DMS79 treated with DMSO at 0.1 percent for 48 hours (cell line): ENCODE results near the gene ATXN7L2.
A peak's percentile ranks its signal among the peaks of the same experiment; 100 is the strongest.
"Not testable (repeated sequence)": the region's sequence is repeated elsewhere in the genome, so short reads cannot be mapped to it uniquely, and the experiment has no call there.

Experiments
- DNase-seq: peaks from one replicate; lab custom pipeline; 2025; lab: John Stamatoyannopoulos, UW

ATXN7L2 gene, protein sequence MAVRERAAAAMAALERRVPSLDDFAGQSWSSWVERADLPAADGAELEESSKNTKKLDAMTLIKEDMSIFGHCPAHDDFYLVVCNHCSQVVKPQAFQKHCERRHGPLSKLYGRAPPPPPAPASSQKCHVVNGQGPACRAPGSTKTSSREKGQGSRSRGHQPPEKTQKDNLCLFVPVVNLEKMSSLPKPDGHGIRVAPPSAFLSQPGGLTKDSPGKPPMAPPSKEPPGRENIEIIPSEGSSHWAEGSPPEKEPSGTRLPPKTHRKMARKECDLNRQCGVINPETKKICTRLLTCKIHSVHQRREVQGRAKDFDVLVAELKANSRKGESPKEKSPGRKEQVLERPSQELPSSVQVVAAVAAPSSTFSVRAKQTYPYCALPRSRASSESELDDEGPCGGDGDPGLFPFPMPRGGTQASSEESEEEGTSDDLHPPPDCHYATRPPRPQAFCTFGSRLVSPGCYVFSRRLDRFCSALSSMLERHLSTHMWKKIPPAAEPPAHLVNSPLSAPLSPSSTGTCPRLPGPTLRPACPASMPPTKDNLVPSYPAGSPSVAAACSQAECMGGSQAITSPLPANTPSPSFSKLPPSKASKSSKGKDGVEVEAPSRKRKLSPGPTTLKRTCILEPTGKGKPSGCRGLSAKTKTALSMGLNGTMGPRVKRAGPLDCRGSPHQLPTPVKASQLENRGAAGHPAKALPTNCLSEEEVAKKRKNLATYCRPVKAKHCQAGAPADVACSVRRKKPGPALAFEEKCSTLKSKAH

DNA sequence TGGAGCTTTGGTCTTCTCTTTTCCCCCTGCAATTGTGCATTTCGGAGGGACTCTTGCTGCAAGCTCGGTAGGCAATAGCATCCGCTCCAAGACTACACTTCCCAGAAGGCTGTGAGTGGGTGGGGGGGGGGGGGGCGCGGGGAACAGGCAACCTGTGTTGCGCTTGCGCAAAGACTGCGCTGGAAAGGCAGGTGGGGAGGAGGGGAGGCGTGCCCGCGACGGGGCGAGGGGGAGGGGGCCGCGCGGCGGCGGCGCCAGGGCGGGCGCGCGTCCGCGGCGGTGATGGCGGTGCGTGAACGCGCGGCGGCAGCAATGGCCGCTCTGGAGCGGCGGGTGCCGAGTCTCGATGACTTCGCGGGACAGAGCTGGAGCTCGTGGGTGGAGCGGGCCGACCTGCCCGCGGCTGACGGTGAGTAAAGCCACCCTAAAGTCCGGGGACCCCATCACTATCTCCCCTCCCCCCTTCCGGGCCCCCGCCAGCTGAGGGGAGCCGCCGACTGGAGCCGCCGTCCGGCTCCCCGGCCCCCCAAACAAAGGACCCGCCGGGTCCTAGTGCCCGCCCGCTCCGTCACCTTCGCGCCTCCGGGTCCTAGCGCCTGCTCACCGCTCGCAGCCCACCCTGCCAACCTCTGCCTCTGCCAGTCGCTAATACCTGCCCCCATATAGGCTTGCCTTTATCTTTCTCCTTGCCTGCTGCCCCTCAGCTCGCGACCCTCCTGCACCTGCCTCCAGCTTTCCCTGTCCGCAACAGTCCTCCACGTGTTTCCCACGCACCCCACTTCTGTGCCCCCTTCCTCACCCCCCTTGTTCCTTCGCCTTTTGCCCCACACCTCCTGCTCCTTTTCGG is at the start of gene ATXN7L2:
Gene ATXN7L2 (plus strand): TSS at position 234 of the 847 bp plus-strand sequence. CDS start 49 bp downstream, at position 283.
- DNase-seq: peak; percentile 83

DNA sequence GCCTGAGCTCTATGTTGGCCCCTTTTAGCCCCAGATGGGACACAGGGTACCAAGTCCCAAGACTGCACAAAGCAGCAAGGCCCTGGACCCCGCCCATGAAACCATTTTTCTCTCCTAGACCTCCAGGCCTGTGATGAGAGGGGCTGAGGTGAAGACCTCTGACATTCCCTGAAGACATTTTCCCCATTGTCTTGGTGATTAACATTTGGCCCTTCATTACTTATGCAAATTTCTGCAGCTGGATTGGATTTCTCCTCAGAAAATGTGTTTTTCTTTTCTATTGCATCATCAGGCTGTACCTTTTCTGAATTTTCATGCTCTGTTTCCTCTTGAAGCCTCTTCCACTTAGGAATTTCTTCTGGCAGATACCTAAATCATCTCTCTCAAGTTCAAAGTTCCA is 49.2 kb upstream of the ATXN7L2 start:
- DNase-seq: no peak

DNA sequence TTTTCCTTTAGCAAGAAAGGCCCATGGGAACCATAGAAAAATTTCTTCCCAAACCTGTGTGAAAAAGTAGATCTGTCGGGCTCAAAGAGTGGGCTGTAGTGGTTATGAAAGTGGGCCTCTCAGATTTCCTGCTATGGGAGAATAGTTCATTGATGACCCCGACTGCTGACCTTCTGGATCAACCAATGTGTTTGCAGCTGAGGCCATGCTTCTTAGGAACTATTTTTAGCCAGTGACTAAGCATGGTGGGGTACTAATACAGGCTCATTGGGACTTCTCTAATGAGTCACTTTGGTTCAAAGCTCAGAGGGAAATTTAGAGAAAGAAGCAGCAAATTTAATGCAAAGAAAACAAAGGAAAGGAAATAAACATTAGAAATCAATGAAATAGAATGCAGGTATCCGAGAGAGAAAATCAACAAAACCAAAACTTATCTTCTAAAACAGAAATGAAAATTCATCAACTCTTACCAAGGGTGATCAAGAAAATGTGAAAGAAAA is 44.9 kb upstream of the ATXN7L2 start:
- no peak for DNase-seq

DNA sequence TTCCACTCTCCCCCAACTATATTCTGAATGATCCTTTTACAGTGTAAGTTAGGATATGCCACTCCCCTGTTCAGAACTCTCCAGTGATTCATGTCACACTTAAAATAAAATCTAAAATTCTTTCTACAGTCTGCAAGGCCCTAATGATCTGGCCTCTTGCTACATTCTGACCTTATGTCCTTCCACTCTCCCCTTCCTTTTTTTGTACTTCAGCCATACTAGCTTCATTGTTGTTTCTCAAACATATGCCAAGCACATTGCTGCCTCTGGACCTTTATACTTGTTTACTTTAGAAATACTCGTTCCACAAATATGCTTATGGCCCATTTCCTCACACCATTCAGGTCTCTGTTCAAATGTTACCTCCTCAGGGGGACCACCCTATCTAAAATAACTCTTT is 42.6 kb upstream of the ATXN7L2 start:
- DNase-seq: no peak

DNA sequence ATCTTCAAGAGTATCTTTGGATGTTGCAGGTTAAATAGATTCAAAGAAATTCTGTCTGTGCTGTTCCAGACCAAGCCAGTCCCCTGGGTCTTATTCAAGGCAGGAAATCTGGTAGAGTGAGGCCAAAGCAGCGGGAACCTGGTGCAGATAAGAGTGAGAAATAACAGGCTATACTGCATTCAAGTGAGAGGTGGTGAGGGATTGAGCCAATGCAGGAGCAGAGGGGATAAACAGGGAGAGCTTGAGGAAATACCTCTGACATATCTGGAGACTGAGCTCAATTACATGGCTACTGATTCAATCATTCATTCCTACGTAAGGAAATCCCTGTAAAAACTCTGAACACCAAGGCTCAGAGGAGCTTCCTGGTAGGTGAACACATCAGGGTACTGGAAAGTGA is 40.2 kb upstream of the ATXN7L2 start:
- DNase-seq: no peak

DNA sequence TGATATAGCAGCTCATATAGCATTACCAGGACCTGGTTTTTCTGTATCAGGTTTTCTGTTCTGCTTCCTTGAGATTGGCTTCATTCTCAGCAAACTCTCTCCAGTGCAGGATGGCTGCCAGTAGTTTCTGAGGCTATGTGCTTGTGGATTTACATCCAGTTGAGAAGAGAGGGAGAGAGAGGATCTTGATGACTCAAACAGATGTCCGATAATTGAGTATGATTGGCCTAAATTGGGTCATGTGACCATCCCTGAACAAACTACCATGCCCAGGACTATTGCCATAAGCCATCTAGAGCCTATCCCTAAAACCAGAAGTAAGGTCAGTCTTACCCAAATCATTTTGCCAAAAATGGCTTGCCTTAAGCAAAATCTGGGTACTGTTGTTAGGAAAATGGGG is 39.4 kb upstream of the ATXN7L2 start:
- no peak for DNase-seq

DNA sequence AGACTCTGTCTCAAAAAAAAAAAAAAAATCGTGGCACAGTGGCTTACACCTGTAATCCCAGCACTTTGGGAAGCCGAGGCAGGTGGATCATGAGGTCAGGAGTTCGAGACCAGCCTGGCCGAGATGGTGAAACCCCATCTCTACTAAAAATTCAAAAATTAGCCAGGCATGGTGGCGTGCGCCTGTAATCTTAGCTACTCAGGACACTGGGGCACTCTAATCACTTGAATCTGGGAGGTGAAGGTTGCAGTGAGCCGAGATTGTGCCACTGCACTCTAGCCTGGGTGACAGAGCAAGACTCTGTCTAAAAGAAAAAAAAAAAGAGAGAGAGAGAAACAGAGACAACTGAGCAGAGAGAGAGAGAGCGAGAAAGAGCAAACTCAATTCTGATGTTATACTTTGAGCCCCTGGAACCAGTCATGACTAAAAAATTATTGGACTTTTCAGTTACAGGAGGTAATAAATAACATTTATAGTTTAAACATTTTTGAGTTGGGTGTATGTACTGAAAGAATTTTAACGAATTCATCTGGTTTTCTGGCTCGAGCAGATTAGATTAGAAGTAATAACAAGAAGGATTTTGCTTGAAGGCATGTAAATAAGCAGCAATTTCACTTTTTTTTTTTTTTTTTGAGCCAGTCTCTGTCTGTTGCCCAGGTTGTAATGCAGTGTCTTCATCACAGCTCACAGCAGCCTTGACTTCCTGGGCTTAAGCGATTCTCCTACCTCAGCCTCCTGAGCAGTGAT is 37.6 kb upstream of the ATXN7L2 start:
- DNase-seq: not testable (repeated sequence)

DNA sequence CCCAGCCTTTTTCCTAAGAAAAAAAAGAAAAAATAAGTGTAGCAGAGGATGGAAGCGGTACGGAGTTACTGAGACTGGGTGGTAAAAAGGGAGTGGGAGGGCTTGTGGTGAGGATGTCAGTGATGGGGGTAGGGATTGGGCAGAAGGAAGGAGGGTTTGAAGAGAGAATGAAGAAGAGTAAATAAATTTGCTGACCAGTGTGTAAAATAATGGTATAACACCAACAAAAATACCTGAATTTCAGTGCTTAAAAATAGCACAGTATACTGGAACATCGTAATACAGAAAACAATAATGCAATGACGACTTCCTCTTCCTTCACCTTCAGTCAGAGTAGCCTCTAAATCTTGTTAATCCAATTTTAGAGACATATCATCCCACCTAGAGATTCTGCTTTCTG is 36.2 kb upstream of the ATXN7L2 start:
- no peak for DNase-seq

DNA sequence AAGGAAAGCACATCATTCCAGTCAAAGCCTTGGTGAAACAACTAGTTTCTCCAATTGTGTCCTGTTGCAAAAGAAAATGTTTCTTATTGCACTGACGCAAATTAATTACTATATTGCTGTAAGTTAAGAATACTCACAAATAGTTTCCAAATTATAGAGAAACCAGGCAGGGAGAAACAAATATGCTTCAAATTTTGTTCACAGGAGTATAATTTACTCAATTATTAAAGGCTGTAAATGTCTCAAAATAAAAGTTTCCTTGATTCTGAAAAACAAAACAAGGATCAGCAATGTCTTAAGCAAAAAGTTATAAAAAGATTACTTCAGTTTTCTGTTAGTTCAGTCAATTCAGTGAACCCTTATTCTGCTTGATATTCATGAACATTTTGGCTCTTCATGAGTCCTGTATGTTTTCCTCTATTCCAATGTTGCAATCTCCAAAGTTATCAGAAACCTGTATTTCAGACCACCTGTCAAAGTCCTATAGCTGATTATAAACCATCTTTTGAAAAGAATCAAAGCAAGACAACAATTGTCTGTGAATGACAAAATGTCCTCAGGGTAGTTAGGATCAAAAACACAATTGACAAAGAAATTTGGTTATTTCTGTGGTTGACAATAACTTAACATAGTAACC is 29.1 kb upstream of the ATXN7L2 start:
- DNase-seq: no peak

DNA sequence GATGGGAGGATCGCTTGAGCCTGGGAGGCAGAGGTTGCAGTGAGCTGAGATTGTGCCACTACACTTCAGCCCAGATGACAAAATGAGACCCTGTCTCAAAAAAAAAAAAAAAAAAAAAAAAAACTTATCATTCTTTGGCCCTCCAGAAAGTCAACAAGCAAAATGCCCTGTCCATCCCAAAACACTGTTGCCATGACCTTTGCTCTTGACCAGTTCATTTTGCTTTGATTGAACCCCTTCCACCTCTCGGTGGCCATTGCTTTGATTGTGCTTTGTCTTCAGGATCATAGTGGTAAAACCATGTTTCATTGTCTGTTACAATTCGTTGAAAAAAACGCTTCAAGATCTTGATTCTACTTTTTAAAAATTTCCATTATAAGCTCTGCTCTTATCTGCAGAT is 25.9 kb upstream of the ATXN7L2 start:
- no peak for DNase-seq

DNA sequence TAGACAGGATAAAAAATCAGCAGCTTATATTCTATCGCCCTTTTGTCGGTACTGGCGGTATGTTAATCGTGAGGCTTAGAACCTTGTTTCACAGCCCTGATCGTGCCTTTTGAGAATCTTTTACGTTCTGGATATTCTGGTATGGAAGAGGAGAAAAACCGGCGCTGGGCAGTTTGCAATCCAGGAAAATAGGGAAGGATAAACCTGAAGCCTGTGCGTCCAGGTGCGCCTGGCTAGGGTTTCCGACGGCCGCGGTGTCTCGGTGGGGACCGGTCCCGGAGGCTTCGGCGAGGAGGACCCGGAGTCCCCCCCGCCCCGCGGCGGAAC is 17.6 kb upstream of the ATXN7L2 start:
- DNase-seq: no peak

DNA sequence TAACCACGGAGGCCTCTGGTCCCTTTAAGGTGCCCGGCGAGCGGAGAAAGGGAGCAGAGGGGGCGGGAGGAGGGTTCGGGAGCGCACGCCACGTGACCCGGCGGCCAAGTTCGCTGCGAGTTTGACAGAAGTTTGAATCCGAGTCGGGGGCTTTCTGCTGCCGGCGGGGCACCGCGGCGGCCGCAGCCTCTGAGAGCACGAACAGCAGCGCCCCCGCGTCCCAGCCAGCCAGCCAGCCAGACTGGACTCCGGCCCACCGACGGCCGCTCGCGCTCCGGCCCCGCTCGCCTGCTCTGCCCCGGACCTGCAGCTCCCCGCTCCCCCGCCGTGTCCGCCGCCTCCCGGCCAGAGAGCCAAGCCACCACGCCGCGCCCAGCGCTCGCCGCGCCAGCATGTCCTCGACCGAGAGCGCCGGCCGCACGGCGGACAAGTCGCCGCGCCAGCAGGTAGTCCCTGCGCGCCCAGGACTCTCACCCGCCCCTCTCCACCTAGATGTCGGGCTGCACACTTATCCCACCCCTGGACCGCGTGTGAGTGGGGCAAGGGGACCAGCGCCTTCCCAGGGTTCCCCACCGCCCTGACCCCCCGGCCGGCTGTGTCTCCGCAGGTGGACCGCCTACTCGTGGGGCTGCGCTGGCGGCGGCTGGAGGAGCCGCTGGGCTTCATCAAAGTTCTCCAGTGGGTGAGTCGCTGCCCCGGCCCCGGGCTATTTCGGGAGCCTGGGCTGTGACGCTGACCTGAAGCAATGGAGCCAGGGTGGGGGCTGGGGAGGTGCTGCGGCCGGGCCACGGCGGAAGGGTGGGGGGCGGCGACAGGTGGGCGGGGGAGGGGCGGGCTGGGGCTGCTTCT is 17.0 kb upstream of the ATXN7L2 start, which contains the start of gene SYPL2:
Gene SYPL2 (plus strand): TSS at position 95 of the 849 bp plus-strand sequence. CDS start 298 bp downstream, at position 393.
- DNase-seq: no peak

DNA sequence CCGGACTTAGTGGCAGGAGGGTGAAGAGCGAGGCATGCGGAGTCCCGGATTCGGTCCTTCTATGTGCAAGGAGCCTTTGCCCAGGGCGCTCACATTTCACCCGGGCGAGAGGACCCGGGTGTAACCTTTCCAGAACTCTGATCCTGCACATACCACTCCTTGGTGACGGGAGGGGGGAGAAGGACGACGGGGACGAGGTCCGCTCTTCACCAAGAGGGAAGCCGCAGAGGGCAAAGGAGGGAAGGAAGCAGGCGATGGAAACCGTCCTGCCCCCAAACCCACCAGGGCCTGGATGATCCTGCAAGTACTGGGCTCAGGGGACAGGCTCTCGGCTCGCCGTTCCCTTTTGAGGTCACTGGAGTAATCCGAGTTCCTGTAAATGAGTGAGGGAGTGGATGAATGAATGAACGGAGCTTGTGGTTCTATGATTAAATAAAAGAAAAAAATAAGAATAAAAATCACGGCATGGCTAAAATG is 16.4 kb upstream of the ATXN7L2 start:
- no peak for DNase-seq

DNA sequence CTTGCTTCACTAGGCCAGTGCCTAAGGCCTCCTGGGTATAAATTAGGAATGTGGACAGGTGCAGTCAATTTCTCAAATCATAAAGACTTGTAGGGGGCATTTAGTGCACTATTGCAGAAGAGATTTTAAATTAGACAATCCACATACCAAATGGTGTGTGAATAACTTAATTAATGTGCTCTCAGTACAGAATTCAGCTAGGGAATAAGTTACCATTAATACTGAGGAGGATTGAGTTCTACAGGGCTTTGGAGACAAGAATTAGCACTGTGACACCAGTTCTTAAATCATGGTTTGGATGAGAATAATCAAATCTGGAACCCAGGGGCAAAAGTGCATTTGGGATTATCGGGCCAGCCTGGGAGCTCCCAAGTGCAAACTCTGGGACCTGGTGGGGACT is 15.6 kb upstream of the ATXN7L2 start:
- DNase-seq: no peak

DNA sequence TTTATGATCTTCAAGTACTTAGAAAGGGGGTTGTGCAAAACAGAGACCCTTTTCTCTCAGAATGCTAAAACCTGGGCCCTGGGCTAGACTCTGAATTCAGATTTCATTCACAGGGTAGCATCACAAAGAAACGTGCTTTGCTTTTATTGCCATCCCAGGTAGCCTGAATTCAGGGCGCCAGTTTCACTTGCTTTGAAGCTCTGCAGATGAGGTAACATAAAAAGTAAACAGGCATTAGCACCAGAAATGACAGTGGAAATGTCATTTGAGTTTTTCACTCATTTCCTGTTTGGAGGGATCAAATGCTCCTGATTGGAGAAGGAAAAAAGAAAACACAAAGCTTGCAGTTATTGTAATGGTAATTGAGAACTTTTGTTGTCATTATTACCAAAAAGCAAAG is 14.8 kb upstream of the ATXN7L2 start:
- DNase-seq: no peak

DNA sequence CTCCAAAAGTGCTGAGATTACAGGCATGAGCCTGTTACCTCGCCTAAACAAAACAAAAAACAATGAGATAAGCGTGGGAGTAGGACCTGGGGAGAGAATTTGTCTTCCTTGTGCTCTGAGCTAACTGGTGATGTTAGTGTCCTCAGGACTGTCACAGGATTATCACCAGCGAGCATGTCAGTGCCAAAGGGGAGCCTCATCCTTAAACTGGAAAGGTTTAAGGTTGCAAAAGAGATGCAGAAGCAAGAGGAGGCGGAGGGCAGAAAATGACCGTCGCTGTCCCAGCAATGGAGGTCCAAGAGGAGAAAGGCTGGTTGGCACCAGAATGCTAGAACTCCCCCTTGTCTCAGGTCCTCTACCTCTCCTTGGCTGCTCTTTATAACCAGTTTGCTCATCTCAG is 13.5 kb upstream of the ATXN7L2 start:
- no peak for DNase-seq

DNA sequence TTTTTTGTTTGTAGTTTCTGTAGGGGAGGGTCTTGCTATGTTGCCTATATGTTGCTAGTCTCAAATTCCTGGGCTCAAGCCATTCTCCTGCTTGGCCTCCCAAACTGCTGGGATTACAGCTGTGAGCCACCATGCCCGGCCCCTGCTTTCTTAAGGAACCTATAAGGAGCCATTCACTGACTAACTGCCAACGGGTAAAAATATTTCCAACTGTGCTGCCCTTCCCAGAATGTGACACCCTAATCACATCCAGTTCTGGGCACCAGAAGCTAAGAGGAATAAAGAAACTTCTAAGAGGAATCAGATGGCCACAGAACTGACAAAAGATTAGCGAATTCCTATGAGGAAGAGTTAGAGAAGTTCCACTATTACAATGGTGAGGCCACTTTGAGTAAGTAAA is 10.9 kb upstream of the ATXN7L2 start:
- no peak for DNase-seq

DNA sequence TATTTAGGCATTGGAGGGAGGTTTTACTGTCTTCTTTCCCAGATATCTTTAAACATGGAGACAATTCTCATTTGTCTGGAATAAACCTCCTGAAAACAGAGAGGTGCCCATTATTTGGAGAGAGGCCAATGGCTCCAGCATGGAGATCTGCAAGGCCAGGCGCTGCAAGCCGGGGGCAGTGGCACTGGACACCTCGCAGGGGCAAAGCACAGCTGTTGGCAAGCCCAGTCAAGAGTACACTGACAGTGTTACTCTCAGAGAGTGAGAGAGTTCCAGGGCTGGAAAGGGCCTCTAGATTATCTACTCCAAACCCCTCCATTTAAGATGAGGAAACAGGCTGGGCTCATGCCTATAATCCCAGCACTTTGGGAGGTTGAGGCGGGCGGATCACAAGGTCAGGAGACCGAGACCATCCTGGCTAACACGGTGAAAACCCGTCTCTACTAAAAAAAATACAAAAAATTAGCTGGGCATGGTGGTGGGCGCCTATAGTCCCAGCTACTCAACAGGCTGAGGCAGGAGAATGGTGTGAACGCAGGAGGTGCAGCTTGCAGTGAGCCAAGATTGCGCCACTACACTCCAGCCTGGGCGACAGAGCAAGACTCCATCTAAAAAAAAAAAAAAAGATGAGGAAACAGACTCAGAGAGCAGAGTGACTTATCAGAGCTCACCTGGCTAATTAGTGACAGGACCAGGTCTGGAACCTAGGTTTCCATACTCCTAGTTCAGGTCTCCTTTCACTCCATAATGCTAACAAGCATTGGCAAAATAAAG is 10.2 kb upstream of the ATXN7L2 start:
- not testable (repeated sequence) for DNase-seq

DNA sequence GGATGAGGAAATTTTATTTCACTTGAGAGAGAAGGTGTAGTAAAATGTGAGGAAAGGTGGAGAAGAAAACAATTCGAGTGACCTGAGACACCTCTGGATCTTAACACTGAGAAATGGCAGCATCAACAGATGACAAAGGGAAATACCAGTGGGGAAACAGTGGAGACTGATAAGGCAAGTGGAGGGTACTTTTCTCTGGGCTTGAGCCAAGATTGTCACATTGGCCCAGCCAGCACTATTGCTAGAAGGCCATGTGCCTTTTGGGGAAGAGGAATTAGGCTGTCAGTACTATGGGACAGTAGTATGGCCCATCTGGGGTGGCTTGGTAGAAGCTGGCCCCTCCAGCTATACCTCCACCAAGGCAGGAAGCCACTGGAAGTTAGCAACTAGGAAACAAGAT is 9.0 kb upstream of the ATXN7L2 start:
- no peak for DNase-seq
